ENCODE data around the gene COL23A1. TPM values are rescaled to one million over a fixed set of nuclear protein-coding genes. Genes with fewer than 3 reads are reported as not detected.

The COL23A1 gene
- polyA plus RNA-seq, 1 donor (not counting 4 experiments of a cell fraction or from before 2014, with no cell fraction given): not detected

- no peaks in the 10 kb centered on the region for H3K79me2 ChIP-seq (ENCODE audit: control insufficient read depth, insufficient read depth, low read length)
- no peak overlapping the region for H2AFZ ChIP-seq (ENCODE audit: control insufficient read depth, low read length)
- dilution Hi-C loops (cut with MboI; ENCODE audit: extremely low pct_ligation_motif_present, low sequenced_read_pairs): no loop called here
- H3K9ac ChIP-seq (ENCODE audit: control insufficient read depth, extremely low read depth, insufficient read depth, low read length): no peak overlapping the region
- no peaks in the 10 kb centered on the region for H3K27me3 ChIP-seq (ENCODE audit: control insufficient read depth, extremely low read depth, insufficient read depth, low read length)
- H3K9me1 ChIP-seq (ENCODE audit: control insufficient read depth, extremely low read depth, insufficient read depth, low read length): no peaks in the 10 kb centered on the region
- no peak overlapping the region for H3K27ac ChIP-seq (ENCODE audit: control insufficient read depth, insufficient read depth, low read length)
- FAIRE-seq (no peak), DNase-seq (ENCODE audit: low read depth, low spot score) (no peak)
- H3K4me2 ChIP-seq (ENCODE audit: control insufficient read depth, extremely low read depth, insufficient read depth, low read depth, low read length): no peak overlapping the region
- H3K4me1 ChIP-seq (ENCODE audit: control insufficient read depth, extremely low read depth, insufficient read depth, low read length): no peaks in the 10 kb centered on the region
- H4K20me1 ChIP-seq (ENCODE audit: control insufficient read depth, extremely low read depth, insufficient read depth, low read length): no peaks in the 10 kb centered on the region
- TF ChIP-seq CTCF (optimal IDR thresholded peaks at IDR 0.05 in 1 of 3, IDR thresholded peaks at IDR 0.05 in 1 of 3, conservative IDR thresholded peaks at IDR 0.05 in 1 of 3; ENCODE audit: extremely low read depth in 1 of 3, insufficient read depth in 2 of 3, low read length in 3 of 3) (no peak), EZH2 (IDR thresholded peaks at IDR 0.05; ENCODE audit: low read length) (no peak)
- no peaks in the 10 kb centered on the region for H3K36me3 ChIP-seq (ENCODE audit: control insufficient read depth in 2 of 2, extremely low read depth in 1 of 2, insufficient read depth in 2 of 2, low read length in 2 of 2)
- no peak overlapping the region for H3K4me3 ChIP-seq (ENCODE audit: control insufficient read depth in 2 of 3, extremely low read depth in 1 of 3, insufficient read depth in 2 of 3, low read depth in 1 of 3, low read length in 3 of 3)
- no peaks in the 10 kb centered on the region for H3K9me3 ChIP-seq (ENCODE audit: control insufficient read depth, low read depth, low read length)
These were observed 123.9 kb downstream of the COL23A1 start for GRCh38 chr5:178466342-178466741.

DNA sequence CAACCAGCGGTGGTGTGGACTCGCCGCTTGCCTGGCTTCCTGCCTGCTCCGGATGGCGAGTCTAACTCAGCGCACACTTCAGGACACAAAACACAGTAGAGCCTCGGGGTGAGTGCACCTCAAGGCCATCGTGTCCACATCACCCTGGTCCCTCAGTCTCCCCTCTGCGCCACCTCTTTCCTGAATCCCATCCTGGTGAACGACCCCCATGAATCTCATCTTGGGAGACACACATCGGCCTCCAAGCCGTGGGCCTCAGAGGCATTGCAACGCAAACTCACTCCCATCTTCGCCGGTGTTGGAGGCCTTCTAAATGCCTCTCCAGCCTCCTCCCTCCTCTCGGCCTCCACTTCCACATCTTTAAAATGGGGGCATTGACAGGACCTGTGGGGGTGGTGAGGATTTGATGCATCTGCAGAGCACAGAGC is 124.3 kb downstream of the COL23A1 start:
- dilution Hi-C loops (cut with MboI; ENCODE audit: extremely low pct_ligation_motif_present, low sequenced_read_pairs): no loop called here
- TF ChIP-seq EZH2 (IDR thresholded peaks at IDR 0.05; ENCODE audit: low read length): no peak
- no peak for TF ChIP-seq CTCF (optimal IDR thresholded peaks at IDR 0.05 in 1 of 3, IDR thresholded peaks at IDR 0.05 in 1 of 3, conservative IDR thresholded peaks at IDR 0.05 in 1 of 3; ENCODE audit: extremely low read depth in 1 of 3, insufficient read depth in 2 of 3, low read length in 3 of 3)
- no peak for FAIRE-seq

More for the DNA sequence above, 124.3 kb downstream of the COL23A1 start:
- Histone ChIP-seq H3K9ac (ENCODE audit: control insufficient read depth, extremely low read depth, insufficient read depth, low read length) (no peak overlapping the region), H3K4me1 (ENCODE audit: control insufficient read depth, extremely low read depth, insufficient read depth, low read length) (no peaks in the 10 kb centered on the region), H3K79me2 (ENCODE audit: control insufficient read depth, insufficient read depth, low read length) (no peaks in the 10 kb centered on the region), H4K20me1 (ENCODE audit: control insufficient read depth, extremely low read depth, insufficient read depth, low read length) (no peaks in the 10 kb centered on the region), H3K27ac (ENCODE audit: control insufficient read depth, insufficient read depth, low read length) (no peak overlapping the region), H3K9me3 (ENCODE audit: control insufficient read depth, low read depth, low read length) (no peaks in the 10 kb centered on the region), H3K9me1 (ENCODE audit: control insufficient read depth, extremely low read depth, insufficient read depth, low read length) (no peaks in the 10 kb centered on the region), H3K36me3 (ENCODE audit: control insufficient read depth in 2 of 2, extremely low read depth in 1 of 2, insufficient read depth in 2 of 2, low read length in 2 of 2) (no peaks in the 10 kb centered on the region), H3K4me3 (ENCODE audit: control insufficient read depth in 2 of 3, extremely low read depth in 1 of 3, insufficient read depth in 2 of 3, low read depth in 1 of 3, low read length in 3 of 3) (no peak overlapping the region), H3K4me2 (ENCODE audit: control insufficient read depth, extremely low read depth, insufficient read depth, low read depth, low read length) (no peak overlapping the region), H3K27me3 (ENCODE audit: control insufficient read depth, extremely low read depth, insufficient read depth, low read length) (no peaks in the 10 kb centered on the region), H2AFZ (ENCODE audit: control insufficient read depth, low read length) (no peak overlapping the region)
- no peak for DNase-seq (ENCODE audit: low read depth, low spot score)
